ENCODE data around the gene PIH1D1. TPM values are rescaled to one million over a fixed set of nuclear protein-coding genes. Genes with fewer than 3 reads are reported as not detected.

The PIH1D1 gene
- total and polyA plus RNA-seq, 2 of the 8 experiments (the other 6 are each of a cell fraction or from before 2014, with no cell fraction given), result 146 to 195 TPM

- DNase-seq (ENCODE audit: low read depth in 1 of 2, low spot score in 2 of 2), result no peak
- Histone ChIP-seq H2BK5ac (ENCODE audit: low read depth, low read length) (peak overlapping the region; percentile 99), H3K9me3 (ENCODE audit: insufficient read depth in 2 of 2, low read depth in 1 of 2, low read length in 1 of 2) (no peaks in the 10 kb centered on the region), H3K23me2 (ENCODE audit: low read depth, low read length) (peaks cover 12% of the 10 kb centered on the region), H3K36me3 (ENCODE audit: control insufficient read depth in 2 of 4, insufficient read depth in 4 of 4, low read length in 3 of 4) (peaks cover 26 to 49% (median 36%) of the 10 kb centered on the region in 4 experiments), H3K23ac (ENCODE audit: insufficient read length) (no peak overlapping the region), H3K27me3 (replicated peaks in 1 of 4; ENCODE audit: control insufficient read depth in 3 of 4, extremely low read depth in 1 of 4, insufficient read depth in 3 of 4, low read length in 3 of 4) (no peaks in the 10 kb centered on the region), H3K18ac (ENCODE audit: extremely low read depth, low read length) (no peak overlapping the region), H2AK5ac (ENCODE audit: low read depth, low read length) (no peak overlapping the region), H3K56ac (replicated peaks; ENCODE audit: insufficient read length, low read depth, low read length) (no peak overlapping the region), H3K27ac (ENCODE audit: low read depth, low read length) (peak overlapping the region; percentile 98; the same call in 1 of the 2 replicates), H3K14ac (ENCODE audit: insufficient read length) (no peak overlapping the region), H4K5ac (ENCODE audit: insufficient read length, low read depth, low read length) (no peak overlapping the region), H4K8ac (ENCODE audit: extremely low read depth, insufficient read depth, low read length) (peak overlapping the region; percentile 82), H2BK15ac (ENCODE audit: low read length) (no peak overlapping the region), H2BK120ac (replicated peaks; ENCODE audit: low read depth, low read length) (no peak overlapping the region), H4K91ac (replicated peaks; ENCODE audit: insufficient read length, low read length) (no peak overlapping the region), H3K4ac (replicated peaks; ENCODE audit: insufficient read length, low read depth, low read length) (no peak overlapping the region), H4K20me1 (replicated peaks in 1 of 2; ENCODE audit: control insufficient read depth in 1 of 2, insufficient read depth in 2 of 2, low read length in 2 of 2) (peaks cover 15 to 20% of the 10 kb centered on the region in 2 experiments), H3K4me1 (replicated peaks in 1 of 4; ENCODE audit: control insufficient read depth in 3 of 4, insufficient read depth in 4 of 4, low read length in 3 of 4) (peaks cover 0 to 8% (median 2%) of the 10 kb centered on the region in 4 experiments; a peak in 3 of 7 replicates), H2AFZ (ENCODE audit: low read length) (no peak overlapping the region), H3K9ac (replicated peaks in 1 of 4; ENCODE audit: extremely low read depth in 1 of 4, low read depth in 3 of 4, low read length in 3 of 4) (peak overlapping the region in 2 of 4 experiments; percentile 14 to 99; a peak in 4 of 7 replicates), H3K79me1 (ENCODE audit: low read depth, low read length) (peaks cover 2% of the 10 kb centered on the region; the same call in 1 of the 2 replicates), H3K4me2 (ENCODE audit: insufficient read depth in 1 of 2, low read depth in 2 of 2, low read length in 2 of 2) (peak overlapping the region; percentile 85 to 98; a peak in 3 of 4 replicates), H2BK20ac (ENCODE audit: low read length) (no peak overlapping the region), H3K4me3 (ENCODE audit: extremely low read depth in 1 of 4, insufficient read depth in 2 of 4, low read depth in 3 of 4, low read length in 4 of 4) (peak overlapping the region in 1 of 4 experiments; percentile 96; a peak in 1 of 8 replicates), H3K79me2 (ENCODE audit: control insufficient read depth in 1 of 2, insufficient read depth in 2 of 2, low read length in 2 of 2) (peaks cover 20 to 31% of the 10 kb centered on the region in 2 experiments), H2BK12ac (ENCODE audit: low read depth, low read length) (no peak overlapping the region)
- no peak for TF ChIP-seq SAP30 (IDR thresholded peaks at IDR 0.05; ENCODE audit: insufficient read depth, insufficient replicate concordance, low read length)
- TF ChIP-seq POLR2AphosphoS5 (IDR thresholded peaks at IDR 0.05; ENCODE audit: low read depth, low read length), result peak; percentile 78
- TF ChIP-seq RXRA (IDR thresholded peaks at IDR 0.05; ENCODE audit: insufficient read depth, low read depth, low read length), result no peak
- peak; percentile 69 to 72 for TF ChIP-seq POLR2A (IDR thresholded peaks at IDR 0.05; ENCODE audit: control extremely low read depth in 1 of 2, low read depth in 2 of 2, low read length in 2 of 2)
- TF ChIP-seq JUN (IDR thresholded peaks at IDR 0.05; ENCODE audit: low read depth, low read length), result no peak
- TF ChIP-seq RFX5 (IDR thresholded peaks at IDR 0.05; ENCODE audit: borderline replicate concordance, low read depth, low read length), result no peak
- TF ChIP-seq TCF12 (IDR thresholded peaks at IDR 0.05; ENCODE audit: low read depth, low read length), result no peak
- peak; percentile 19 for TF ChIP-seq TAF7 (optimal IDR thresholded peaks at IDR 0.05; ENCODE audit: borderline replicate concordance, low read depth, low read length)
- no peak for TF ChIP-seq ATF3 (IDR thresholded peaks at IDR 0.05; ENCODE audit: insufficient read depth, low read depth, low read length)
- 95% methylated on average over 27 of the region's 27 CpGs; no CpG with 5 or more reads in 1 of the 2 experiments for WGBS, 2 experiments (ENCODE audit: extremely low coverage in 1 of 2, insufficient coverage in 1 of 2, insufficient read length in 1 of 2, insufficient replicate concordance in 2 of 2, low coverage in 1 of 2, low lambda C conversion rate in 2 of 2, missing lambda C conversion rate in 1 of 2)
- ChIA-PET CTCF (ENCODE audit: partially characterized antibody) (interaction anchor here (1.4 to 3.0 kb wide), 2 partner anchors 12 to 18 kb away, joined by 3 to 9 read pairs; no protein-coding TSS in a partner anchor), POLR2A (ENCODE audit: partially characterized antibody) (interaction anchor here (0.8 to 10.8 kb wide), 17 partner anchors 7 to 103 kb away, joined by 3 to 138 read pairs (median 14); partner anchors contain the start of genes ALDH16A1, NOSIP, PIH1D1 and PRR12)
- no peak for FAIRE-seq
Measured at GRCh38 chr19:49490287-49491029, 38.8 kb upstream of the PIH1D1 start.

All from H1 (cell line).